ENCODE data around the gene TMEM40.

The TMEM40 gene

GRCh38 chr3:12775226-12775625 is 16.2 kb upstream of the TMEM40 start:
- no peak for DNase-seq

DNA sequence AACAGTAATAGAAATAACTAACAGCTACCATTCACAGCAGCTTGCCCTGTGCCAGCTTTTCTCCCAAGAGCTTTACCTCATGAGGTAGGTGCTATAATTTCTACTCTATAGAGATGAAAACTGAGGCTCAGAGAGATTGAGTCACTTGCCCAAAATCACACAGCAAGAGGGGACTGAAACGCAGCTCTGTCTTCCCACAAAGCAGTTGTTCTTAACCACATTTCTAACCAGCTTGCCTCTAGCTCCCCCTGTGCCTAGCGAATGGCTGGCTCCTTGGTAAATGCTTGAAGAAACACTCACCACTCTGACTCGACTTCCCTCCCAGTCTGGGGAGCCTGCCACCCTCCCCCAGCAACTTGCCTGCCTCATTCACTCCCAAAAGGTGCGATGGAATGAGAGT is 15.6 kb upstream of the TMEM40 start:
- no peak for DNase-seq

DNA sequence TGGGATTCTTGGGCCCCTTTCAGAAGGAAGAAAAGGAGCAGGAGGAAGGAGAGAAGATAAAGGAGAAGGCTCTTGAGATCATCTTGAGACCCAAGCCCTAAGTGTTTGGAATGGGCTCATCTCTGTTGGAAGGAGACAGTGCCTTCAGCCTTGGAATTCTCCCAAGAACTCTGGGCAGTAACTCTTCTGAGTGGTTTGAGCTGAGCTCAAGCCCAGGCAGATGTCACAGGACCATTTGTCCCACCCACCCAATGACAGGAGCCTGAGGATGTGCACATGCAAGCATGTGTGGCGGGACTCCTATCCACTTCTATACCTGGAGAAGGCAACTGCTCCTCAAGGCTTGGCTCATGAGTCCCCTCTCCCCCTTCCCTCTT is 14.6 kb upstream of the TMEM40 start:
- DNase-seq, result no peak

GRCh38 chr3:12773030-12773709 is 14.1 kb upstream of the TMEM40 start:
- DNase-seq, result no peak

DNA sequence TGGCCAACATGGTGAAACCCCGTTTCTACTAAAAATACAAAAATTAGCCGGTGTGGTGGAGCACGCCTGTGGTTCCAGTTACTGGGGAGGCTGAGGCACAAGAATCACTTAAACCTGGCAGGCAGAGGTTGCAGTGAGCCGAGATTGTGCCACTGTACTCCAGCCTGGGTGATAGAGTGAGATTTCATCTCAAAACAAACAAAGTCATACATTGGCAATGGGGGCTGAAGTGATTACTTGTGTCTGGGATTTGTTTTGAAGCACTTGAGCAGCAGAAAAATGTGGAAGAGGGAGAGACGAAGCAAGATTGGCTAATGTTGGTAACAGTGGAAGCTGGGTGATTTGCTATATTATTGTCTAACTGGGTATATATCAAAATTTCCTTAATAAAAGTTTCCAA is 13.4 kb upstream of the TMEM40 start:
- DNase-seq, result no peak

DNA sequence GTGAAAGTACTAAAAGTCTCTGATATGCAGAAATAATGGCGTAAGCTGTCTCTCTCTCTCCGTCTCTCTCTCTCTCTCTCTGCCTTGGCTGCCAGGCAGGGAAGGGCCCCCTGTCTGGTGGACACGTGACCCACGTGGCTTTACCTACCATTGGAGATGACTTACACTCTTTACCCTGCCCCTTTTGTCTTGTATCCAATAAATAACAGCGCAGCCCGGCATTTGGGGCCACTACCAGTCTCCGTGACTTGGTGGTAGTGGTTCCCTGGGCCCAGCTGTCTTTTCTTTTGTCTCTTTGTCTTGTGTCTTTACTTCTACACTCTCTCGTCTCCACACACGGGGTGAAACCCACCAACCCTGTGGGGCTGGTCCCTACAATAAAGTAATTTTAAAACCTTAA is 12.2 kb upstream of the TMEM40 start:
- DNase-seq, result no peak

- DNase-seq, result no peak
These were observed 10.7 kb upstream of the TMEM40 start for GRCh38 chr3:12769761-12770160.

- no peak for DNase-seq
These were observed 9.8 kb upstream of the TMEM40 start for GRCh38 chr3:12768579-12769527.

GRCh38 chr3:12766541-12766940 is 7.5 kb upstream of the TMEM40 start:
- DNase-seq, result no peak

- no peak for DNase-seq
These were observed 5.2 kb upstream of the TMEM40 start for GRCh38 chr3:12764171-12764776.

GRCh38 chr3:12759693-12760565 is 870 bp upstream of the TMEM40 start:
- DNase-seq, result no peak

DNA sequence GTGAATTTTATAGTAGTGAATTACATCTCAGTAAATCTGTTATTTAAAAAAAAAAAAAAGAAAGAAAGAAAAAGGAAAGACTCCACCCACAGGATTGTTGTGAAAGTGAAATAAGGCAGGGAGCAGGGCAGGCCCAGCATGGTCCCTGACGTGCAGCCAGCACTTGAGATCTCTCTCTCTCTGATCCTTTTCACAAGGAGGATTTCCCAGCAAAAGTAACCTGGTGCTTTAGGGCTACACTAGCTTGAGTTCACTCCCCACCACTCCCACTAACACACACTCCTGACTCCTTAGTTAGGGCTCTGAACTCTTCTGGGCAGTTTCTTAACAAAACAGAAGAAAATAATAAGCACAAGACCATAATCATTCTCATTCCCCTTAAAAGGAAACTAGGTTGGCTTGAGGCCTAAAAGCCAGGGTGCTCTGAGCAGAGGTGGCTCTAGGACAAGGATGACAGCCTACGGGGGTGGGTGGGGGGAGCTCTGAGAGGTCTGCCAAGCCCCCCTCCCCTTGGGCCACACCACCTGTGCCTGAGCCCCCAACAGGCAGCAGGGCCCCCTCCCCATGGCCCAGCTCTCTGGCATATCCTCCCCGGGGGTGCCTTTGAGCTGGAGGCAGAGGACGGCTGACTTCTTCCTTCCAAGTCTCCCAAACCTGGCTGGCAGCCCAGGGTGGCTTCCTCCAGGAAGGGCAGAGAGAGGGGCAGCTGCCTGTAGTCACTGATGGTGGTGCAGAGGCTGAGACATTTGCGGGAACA is 856 bp downstream of the TMEM40 start:
- DNase-seq, result no peak

DNA sequence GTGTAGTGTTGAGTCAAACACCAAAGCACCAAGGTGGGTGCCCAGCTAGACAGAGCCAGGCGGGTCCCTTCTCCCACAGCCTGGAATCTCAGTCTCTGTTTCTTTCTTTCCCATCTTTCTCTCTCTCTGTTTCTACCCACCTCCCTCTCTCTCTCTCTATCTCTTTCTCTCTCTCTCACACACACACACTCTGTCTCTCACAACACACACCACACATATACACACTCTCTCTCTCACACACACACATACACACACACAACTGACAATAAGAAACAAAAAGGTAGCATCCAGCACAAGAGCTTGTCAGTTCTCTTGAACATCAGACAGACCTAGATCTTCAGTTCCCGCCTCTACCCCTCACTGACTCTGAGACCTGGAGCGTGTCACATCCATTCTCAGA is 2.4 kb downstream of the TMEM40 start:
- no peak for DNase-seq

- DNase-seq, result no peak
These were observed 2.9 kb downstream of the TMEM40 start for GRCh38 chr3:12756175-12756574.

DNA sequence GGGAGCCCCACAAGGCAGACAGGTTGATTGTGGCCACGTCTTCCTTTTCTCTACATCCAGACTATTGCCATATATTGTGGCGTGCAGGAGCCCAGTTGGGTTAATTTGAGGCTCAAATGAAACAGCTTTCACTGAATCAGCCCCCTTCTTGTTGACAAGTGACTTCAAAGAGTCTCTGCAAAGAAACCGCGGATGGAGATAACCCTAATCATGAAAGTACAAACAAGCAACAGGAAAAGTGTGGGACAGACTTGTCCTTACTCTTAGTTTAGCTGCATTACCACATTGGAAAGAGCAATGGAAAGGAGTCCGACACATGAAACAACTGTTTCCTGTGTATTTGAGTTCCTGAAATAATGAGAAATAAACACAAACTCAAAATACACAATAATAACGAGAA is 3.3 kb downstream of the TMEM40 start:
- no peak for DNase-seq

DNA sequence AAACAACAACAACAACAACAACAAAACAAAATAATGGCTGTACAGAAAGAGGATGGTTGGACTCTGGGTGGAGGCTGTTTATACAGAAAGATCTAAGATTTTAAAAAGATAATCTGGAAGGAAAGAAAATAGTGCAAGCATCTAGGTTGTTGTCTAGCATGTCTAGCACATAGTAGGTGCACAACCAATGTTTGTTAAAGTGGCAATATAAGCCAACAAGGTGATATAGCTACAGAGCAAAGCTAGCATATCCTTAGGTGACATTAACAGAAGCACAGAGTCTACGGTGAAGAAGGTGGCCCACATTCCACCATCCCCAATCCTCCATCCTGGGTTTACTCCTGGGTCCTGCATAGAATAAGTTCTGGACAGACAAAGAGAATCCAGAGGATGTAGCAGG is 4.7 kb downstream of the TMEM40 start:
- no peak for DNase-seq

DNA sequence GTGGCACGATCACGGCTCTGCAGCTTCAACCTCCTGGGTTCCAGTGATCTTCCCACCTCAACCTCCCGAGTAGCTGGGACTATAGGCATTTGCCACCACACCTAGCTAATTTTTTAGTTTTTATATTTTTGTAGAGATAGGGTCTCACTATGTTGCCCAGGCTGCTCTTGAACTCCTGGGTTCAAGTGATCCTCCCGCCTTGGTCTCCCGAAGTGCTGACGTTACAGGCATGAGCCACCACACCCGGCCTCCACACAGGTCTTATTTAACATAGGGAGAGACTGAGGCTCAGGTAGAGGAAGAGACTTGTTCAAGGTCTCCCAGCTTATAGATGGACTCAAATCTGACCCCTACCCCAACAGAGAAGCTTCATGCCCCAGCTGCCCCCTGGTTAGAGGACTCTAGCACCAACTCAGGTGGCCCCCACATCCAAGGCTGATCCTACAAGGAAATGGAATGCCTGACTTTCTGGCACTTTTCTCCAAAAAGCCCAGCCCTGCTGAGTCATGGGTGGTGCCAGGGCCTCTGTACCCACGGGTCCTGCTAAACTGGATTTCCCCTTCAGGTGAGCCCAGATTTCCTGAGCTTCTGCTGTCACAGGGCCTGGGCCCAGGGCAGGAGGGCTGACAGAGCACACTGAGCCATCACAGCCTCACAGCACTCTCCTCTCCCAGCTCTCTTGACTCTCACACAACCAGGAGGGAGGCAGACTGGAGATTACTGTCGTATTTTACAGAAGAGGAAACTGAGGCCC is 5.6 kb downstream of the TMEM40 start:
- no peak for DNase-seq

DNA sequence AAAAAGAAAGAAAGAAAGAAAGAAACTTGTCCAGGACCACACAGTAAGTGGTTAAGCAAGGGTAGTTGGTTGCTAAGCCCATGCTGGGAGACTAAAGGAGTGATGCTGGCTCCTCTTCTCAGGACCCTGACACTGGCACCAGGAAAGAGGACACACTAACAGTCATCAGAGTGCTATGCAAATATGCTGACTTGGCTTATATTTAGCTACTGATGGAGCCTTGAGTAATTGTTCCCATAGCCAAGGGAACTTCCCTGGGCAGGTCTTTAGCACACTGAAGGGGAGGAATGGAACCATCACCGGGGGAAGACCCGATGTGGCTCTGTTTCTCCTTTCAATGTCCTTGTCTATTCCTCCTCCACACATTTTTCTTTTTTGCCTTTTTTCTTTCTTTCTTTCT is 6.2 kb downstream of the TMEM40 start:
- no peak for DNase-seq

DNA sequence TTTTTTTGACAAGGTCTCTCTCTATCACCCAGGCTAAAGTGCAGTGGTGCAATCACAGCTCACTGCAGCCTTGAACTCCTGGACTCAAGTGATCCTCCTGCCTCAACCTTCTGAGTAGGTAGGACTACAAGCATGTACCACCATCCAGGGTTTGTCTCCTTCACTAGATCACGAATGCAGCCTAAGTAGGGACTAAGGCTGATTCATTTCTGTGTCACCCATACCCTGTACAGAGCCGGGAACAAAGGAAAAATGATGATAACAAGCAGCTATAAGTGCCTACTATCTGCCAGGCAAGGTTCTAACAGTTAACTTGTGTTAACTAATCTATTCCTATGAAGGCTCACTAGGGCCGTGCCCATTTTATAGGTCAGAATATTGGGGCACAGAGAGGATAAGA is 7.0 kb downstream of the TMEM40 start:
- no peak for DNase-seq

- no peak for DNase-seq
These were observed 7.5 kb downstream of the TMEM40 start for GRCh38 chr3:12751571-12751970.

GRCh38 chr3:12750658-12751071 is 8.4 kb downstream of the TMEM40 start:
- no peak for DNase-seq
